PFSK-1 (cell line): ENCODE measurements around the gene ZNF581.

Experiments used
- FOXP2 ChIP-seq: optimal IDR thresholded peaks from 2 replicates; pipeline ENCODE3; 2011; ENCODE audit warnings: borderline replicate concordance, control low read depth, inconsistent platforms; ENCODE audit not compliant: insufficient read depth; ENCODE audit errors: extremely low read length, extremely low read depth
- POLR2AphosphoS5 ChIP-seq: IDR thresholded peaks from 2 replicates; pipeline ENCODE4 v1.6.1; 2012; ENCODE audit warnings: low read depth, mild to moderate bottlenecking, control low read depth, low read length, moderate library complexity
- SIN3A ChIP-seq: IDR thresholded peaks from 2 replicates; pipeline ENCODE4 v1.6.1; 2012; ENCODE audit warnings: mild to moderate bottlenecking, low read length, moderate library complexity, borderline replicate concordance; ENCODE audit not compliant: insufficient read depth
- TAF1 ChIP-seq: IDR thresholded peaks from 2 replicates; pipeline ENCODE4 v1.6.1; 2012; ENCODE audit warnings: low read length, control low read depth, borderline replicate concordance; ENCODE audit not compliant: insufficient read depth
- TF ChIP-seq, protein P1 (sequence below), 2 experiments: IDR thresholded peaks; 2 replicates each; pipeline versions ENCODE4 v1.6.1 to v1.8.0; 2011 to 2012; ENCODE audit warnings: low read depth in 2 of 2, low read length in 2 of 2, control low read depth in 1 of 2, inconsistent platforms in 1 of 2, mild to moderate bottlenecking in 1 of 2, moderate library complexity in 1 of 2; ENCODE audit not compliant: insufficient read depth in 1 of 2

The ZNF581 gene

DNA sequence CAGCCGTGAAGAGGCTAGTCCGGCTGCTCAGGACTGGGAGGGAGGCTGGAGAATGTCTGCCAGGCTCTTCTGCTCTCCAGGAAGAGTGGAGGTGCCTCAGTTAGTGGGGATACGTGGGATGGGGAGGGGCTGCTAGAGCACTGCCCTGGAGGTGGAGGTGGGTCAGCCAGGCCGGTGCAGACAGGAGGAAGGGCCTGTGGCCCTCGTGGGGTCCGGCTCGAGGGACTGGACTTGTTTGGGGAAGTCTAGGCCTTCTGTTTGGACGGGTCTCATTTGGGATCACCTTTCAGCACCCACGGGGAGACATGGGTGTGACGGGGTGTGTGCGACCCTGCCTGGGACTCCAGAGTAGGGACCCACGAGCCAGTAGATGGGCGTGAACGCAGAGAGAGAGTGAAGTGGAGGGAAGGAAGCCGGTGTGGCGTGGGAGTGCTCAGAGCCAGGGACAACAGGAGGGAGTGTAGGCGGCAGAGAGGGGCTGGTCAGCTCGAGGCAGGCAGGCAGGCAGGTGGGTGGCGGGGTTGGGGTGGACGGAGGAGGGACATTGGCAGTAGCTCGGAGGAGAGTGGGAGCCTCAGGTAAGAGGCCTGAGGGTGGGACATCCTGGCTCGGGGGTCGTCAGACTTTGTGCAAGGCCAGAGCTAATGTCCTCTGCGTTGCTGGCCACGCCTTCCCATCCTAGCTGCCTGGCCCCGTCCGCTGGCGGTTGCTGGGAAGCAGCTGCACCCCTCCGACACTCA, 43.0 kb downstream of the ZNF581 start:
- TF ChIP-seq, protein P1, sequence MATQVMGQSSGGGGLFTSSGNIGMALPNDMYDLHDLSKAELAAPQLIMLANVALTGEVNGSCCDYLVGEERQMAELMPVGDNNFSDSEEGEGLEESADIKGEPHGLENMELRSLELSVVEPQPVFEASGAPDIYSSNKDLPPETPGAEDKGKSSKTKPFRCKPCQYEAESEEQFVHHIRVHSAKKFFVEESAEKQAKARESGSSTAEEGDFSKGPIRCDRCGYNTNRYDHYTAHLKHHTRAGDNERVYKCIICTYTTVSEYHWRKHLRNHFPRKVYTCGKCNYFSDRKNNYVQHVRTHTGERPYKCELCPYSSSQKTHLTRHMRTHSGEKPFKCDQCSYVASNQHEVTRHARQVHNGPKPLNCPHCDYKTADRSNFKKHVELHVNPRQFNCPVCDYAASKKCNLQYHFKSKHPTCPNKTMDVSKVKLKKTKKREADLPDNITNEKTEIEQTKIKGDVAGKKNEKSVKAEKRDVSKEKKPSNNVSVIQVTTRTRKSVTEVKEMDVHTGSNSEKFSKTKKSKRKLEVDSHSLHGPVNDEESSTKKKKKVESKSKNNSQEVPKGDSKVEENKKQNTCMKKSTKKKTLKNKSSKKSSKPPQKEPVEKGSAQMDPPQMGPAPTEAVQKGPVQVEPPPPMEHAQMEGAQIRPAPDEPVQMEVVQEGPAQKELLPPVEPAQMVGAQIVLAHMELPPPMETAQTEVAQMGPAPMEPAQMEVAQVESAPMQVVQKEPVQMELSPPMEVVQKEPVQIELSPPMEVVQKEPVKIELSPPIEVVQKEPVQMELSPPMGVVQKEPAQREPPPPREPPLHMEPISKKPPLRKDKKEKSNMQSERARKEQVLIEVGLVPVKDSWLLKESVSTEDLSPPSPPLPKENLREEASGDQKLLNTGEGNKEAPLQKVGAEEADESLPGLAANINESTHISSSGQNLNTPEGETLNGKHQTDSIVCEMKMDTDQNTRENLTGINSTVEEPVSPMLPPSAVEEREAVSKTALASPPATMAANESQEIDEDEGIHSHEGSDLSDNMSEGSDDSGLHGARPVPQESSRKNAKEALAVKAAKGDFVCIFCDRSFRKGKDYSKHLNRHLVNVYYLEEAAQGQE (IDR thresholded peaks at IDR 0.05; ENCODE audit: insufficient read depth in 1 of 2, low read depth in 2 of 2, low read length in 2 of 2) = no peak

DNA sequence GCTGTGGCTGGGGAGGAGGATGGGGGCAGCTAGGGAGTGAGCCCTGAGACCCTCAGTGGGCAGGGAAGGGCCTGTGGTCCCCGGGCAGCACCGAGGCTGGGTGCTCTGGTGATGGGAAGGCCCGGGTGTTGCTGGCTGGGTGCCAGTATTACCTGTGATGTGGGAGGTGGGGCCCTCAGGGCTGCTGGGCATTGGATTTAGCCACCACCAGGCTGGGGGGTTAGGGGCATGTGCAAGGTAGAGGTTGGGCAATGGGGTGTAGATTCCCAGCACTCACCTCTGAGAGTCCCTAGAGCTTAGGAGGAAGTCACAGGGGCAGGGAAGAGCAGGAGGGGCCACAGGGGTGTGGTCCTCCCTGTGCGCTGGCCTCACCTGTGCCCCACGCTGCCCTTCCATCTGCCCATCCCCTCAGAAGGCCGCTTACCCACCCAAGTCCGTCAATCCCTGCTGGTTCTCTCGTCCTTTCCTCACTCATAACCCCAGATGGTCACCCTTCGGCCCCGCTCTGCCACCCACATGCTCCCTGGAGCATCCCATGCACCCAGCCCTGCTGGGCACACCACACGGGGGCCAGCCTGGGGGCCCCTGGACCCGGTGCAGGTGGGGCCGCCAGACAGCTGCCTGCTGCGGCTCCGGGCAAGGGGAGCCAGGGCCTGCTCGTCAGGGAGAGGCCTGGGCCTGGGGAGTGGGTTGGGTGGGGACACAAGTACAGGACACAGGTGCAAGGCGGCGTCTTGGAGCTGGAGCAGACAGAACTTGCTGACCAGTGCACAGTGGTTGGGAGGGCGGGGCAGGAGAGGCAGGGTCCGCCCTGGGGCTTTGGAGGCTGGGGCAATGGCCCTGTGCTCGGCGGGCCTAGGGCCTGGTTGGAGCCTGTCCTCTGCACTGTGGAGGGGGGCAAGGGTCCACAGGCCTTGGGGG, 44.1 kb downstream of the ZNF581 start:
- no peak for TF ChIP-seq POLR2AphosphoS5
- TF ChIP-seq TAF1 = no peak
- no peak for TF ChIP-seq SIN3A
- TF ChIP-seq FOXP2 = no peak
- TF ChIP-seq, protein P1 (IDR thresholded peaks at IDR 0.05; ENCODE audit: insufficient read depth in 1 of 2, low read depth in 2 of 2, low read length in 2 of 2) = no peak

DNA sequence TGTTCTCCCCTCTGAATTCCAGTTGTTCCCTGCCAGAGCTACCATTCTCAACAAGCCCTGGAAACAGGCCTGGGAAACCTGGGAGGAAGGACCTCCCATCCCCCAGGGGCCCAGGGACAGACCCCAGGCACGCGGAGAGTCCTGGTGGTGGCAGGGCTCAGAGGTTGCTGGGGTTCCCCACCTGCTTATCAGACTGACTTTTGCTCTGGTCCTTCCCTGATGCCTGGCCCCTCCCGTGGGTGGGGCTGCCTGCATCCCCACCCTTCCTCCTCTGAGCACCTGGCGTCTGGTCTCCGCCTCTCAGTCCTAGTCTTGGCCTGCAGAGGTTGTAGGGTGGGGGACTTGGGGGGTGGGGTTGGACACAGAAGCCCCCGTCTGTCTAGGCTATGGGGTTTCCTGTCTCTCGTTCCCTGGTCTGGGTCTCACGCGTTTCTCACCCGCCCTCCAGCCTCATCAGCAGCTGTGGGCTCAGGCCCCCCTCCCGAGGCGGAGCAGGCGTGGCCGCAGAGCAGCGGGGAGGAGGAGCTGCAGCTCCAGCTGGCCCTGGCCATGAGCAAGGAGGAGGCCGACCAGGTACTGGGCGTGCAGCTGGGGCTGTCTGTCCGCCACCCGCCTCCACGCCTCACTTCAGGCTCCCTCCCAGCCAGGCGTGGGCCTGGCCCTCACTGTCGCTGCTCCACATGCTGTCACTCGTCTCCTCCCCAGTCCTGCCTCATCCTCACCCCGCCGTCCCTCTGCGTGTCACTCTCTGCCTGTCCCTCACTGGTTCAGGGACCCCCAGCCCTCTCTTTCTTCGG, 45.2 kb downstream of the ZNF581 start:
- TF ChIP-seq, protein P1 (IDR thresholded peaks at IDR 0.05; ENCODE audit: insufficient read depth in 1 of 2, low read depth in 2 of 2, low read length in 2 of 2) = no peak
- TF ChIP-seq TAF1 (no peak), FOXP2 (no peak), SIN3A (no peak), POLR2AphosphoS5 (no peak)

DNA sequence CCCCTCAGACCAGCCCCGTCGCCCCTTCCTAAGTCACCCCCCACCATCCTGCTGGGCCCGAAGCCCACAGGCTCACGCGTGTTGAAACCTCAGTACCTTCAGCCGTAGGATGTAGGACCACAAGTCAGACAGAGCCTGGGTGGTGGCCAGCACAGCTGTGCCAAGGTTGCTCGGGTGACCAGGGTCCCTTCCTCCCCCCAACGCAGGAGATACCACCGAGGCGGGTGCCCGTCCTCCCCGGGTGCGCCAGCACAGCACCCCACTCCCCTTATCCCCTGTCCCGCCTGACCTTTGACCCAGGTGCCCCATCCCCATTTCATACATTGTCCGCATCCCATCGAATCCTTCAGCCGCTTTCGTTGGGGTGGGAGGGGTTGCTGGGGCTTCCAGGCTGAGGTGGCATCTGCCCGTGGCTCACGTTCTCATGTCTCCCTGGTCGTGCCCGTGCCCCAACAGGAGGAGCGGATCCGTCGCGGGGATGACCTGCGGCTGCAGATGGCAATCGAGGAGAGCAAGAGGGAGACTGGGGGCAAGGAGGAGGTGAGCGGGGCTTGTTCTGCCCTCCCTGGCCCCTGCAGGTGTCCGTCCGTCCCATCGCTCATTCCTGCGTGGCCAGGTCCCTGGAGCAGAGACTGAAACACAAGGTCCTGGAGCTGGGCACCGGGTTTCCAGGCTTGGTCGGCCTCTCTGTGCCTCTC, 46.1 kb downstream of the ZNF581 start:
- no peak for TF ChIP-seq FOXP2
- no peak for TF ChIP-seq POLR2AphosphoS5
- TF ChIP-seq TAF1 = no peak
- TF ChIP-seq, protein P1 (IDR thresholded peaks at IDR 0.05; ENCODE audit: insufficient read depth in 1 of 2, low read depth in 2 of 2, low read length in 2 of 2) = no peak
- no peak for TF ChIP-seq SIN3A
